ENCODE results near the gene OBSCN.

OBSCN gene

GRCh38 chr1:228314315-228314657 is 106.4 kb downstream of the OBSCN start:
- H3K27ac Mint-ChIP-seq, result no peak overlapping the region
- H3K9me3 Mint-ChIP-seq, result no peaks in the 10 kb centered on the region
- H3K27me3 Mint-ChIP-seq (ENCODE audit: low read depth, poor library complexity), result no peaks in the 10 kb centered on the region
- TF ChIP-seq, protein P1, sequence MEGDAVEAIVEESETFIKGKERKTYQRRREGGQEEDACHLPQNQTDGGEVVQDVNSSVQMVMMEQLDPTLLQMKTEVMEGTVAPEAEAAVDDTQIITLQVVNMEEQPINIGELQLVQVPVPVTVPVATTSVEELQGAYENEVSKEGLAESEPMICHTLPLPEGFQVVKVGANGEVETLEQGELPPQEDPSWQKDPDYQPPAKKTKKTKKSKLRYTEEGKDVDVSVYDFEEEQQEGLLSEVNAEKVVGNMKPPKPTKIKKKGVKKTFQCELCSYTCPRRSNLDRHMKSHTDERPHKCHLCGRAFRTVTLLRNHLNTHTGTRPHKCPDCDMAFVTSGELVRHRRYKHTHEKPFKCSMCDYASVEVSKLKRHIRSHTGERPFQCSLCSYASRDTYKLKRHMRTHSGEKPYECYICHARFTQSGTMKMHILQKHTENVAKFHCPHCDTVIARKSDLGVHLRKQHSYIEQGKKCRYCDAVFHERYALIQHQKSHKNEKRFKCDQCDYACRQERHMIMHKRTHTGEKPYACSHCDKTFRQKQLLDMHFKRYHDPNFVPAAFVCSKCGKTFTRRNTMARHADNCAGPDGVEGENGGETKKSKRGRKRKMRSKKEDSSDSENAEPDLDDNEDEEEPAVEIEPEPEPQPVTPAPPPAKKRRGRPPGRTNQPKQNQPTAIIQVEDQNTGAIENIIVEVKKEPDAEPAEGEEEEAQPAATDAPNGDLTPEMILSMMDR (IDR thresholded peaks at IDR 0.05), result no peak
- H3K36me3 Mint-ChIP-seq (ENCODE audit: low read depth), result peaks cover 5% of the 10 kb centered on the region
- H3K4me3 Mint-ChIP-seq, result no peak overlapping the region
- no peak for DNase-seq
- no peaks in the 10 kb centered on the region for H3K4me1 Mint-ChIP-seq

DNA sequence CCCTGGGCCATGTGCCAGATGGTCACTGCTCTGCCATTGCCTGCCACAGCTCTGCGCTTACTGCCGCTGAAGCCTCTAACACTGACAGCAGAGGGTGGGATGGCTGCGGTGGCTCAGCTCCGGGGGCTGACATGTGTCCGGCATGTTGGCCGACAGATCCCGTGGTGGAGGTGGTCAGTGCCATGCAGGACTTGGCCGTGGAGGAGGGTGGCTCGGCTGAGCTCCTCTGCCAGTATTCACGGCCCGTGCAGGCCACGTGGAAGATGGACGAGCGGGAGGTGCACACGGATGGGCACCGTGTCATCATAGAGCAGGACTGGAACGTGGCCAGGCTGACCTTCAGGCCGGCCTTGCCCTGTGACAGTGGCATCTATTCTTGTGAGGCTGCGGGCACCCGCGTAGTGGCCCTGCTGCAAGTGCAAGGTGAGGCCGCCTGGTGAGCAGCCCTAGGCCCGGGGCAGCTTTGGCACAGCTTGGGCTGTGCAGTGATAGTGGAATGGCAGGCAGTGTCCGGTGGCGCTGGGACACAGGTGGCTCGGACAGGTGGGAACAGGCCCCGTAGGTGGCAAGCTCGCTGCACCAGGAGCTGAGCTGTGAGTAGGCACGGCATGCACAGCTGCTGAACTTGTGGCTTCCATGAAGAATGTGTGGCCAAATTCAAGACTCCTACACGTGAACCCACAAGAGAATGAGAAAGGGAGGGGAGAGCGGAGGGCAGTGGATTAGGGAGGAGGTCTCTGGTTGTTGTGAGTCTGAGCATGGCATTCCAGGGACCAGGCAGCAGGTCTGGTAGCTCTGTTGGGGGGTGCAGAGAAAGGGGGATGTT is 107.0 kb downstream of the OBSCN start:
- H3K9me3 Mint-ChIP-seq, result no peaks in the 10 kb centered on the region
- TF ChIP-seq, protein P1 (IDR thresholded peaks at IDR 0.05), result no peak
- DNase-seq, result no peak
- H3K27me3 Mint-ChIP-seq (ENCODE audit: low read depth, poor library complexity), result no peaks in the 10 kb centered on the region
- H3K27ac Mint-ChIP-seq, result no peak overlapping the region
- no peak overlapping the region for H3K4me3 Mint-ChIP-seq
- H3K4me1 Mint-ChIP-seq, result no peaks in the 10 kb centered on the region
- peaks cover 5% of the 10 kb centered on the region for H3K36me3 Mint-ChIP-seq (ENCODE audit: low read depth)

DNA sequence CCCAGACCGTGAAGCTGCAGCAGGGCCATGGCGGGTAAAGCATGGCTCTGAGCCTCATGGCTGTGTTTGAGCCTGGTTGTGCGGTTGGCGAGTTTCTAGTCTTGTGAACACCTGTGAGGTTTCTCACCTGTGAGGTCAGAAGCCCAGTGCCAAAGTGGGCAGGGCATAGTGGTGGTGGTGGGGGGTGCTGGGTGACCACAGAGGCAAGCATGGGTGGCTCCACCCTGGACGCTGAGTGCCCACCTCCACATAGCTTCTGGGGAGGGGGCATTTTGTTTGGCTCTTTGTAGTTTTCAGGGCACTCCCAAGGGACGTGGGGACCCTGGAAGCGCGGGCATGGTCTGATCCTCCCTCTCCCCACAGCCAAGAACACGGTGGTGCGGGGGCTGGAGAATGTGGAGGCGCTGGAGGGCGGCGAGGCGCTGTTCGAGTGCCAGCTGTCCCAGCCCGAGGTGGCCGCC is 107.7 kb downstream of the OBSCN start:
- TF ChIP-seq, protein P1 (IDR thresholded peaks at IDR 0.05), result no peak
- no peak overlapping the region for H3K27ac Mint-ChIP-seq
- DNase-seq, result no peak
- H3K36me3 Mint-ChIP-seq (ENCODE audit: low read depth), result peaks cover 5% of the 10 kb centered on the region
- no peaks in the 10 kb centered on the region for H3K4me1 Mint-ChIP-seq
- H3K9me3 Mint-ChIP-seq, result no peaks in the 10 kb centered on the region
- H3K27me3 Mint-ChIP-seq (ENCODE audit: low read depth, poor library complexity), result no peaks in the 10 kb centered on the region
- no peak overlapping the region for H3K4me3 Mint-ChIP-seq

DNA sequence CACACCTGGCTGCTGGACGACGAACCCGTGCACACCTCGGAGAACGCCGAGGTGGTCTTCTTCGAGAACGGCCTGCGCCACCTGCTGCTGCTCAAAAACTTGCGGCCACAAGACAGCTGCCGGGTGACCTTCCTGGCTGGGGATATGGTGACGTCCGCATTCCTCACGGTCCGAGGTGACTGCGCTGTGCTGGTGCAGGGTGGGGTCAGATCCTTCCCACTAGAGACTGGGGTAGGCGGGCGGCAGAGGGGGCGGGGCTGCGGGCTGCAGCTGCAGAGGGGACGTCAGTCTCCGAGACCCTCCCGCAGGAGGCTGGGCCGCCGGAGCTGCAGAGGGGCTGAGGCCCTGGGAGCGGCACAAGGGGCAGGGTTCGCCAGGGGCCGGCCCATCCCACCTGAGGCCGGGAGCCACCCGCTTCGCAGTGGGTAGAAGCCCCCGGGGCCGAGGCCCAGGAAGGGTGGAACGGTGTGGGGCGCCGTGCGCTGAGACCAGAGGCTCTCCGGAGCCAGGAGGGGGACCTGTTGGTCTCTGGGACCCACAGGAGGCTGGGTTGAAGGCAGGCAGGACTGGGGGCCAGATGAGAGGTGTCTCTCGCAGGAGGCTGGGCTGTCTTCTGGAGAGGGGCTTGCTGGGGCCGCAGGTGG is 108.2 kb downstream of the OBSCN start:
- Mint-ChIP-seq H3K4me1 (no peaks in the 10 kb centered on the region), H3K4me3 (no peak overlapping the region), H3K36me3 (ENCODE audit: low read depth) (peaks cover 5% of the 10 kb centered on the region), H3K27me3 (ENCODE audit: low read depth, poor library complexity) (no peaks in the 10 kb centered on the region), H3K9me3 (no peaks in the 10 kb centered on the region), H3K27ac (no peak overlapping the region)
- no peak for DNase-seq
- TF ChIP-seq, protein P1 (IDR thresholded peaks at IDR 0.05), result no peak

GRCh38 chr1:228316589-228317387 is 108.9 kb downstream of the OBSCN start:
- peaks cover 5% of the 10 kb centered on the region for H3K36me3 Mint-ChIP-seq (ENCODE audit: low read depth)
- DNase-seq, result no peak
- H3K4me3 Mint-ChIP-seq, result no peak overlapping the region
- TF ChIP-seq, protein P1 (IDR thresholded peaks at IDR 0.05), result no peak
- H3K27ac Mint-ChIP-seq, result no peak overlapping the region
- no peaks in the 10 kb centered on the region for H3K9me3 Mint-ChIP-seq
- no peaks in the 10 kb centered on the region for H3K4me1 Mint-ChIP-seq
- no peaks in the 10 kb centered on the region for H3K27me3 Mint-ChIP-seq (ENCODE audit: low read depth, poor library complexity)
